ENCODE data around the gene SCGB2B2. TPM values are rescaled to one million over a fixed set of nuclear protein-coding genes. Genes with fewer than 3 reads are reported as not detected.

The SCGB2B2 gene
- total RNA-seq, 1 experiment from 2014 or later: not detected

DNA sequence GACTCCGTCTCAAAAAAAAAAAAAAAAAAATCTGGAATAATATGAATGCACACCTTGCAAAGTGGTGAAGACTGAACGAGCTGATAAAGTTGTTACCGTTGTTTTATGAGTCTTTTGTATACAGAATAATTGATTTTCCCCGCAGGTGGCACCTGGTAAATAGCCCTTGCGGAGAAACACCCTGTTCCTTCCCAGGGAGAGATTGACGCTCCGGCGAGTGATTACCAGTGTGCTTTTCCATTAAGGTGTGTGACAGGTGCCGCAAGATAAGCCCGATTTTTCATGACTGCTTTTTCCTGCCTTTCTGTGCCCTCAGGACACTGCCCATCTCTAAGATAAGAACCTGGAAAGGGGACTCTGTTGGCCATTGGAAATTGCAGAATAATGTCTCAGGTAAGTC lies 1.5 kb upstream of the SCGB2B2 start:
- POLR2A ChIA-PET (ENCODE audit: unreplicated experiment): no interaction called here

GRCh38 chr19:34678085-34678412 lies 1.1 kb upstream of the SCGB2B2 start:
- no peaks in the 10 kb centered on the region for H4K20me1 ChIP-seq (ENCODE audit: low read length)
- no peak for DNase-seq
- CTCF ChIA-PET: no interaction called here
- peak overlapping the region; percentile 97 for H3K9ac ChIP-seq (ENCODE audit: low read length)
- POLR2A ChIA-PET (ENCODE audit: unreplicated experiment): interaction anchor here (0.5 kb wide), 1 partner anchor 52 kb away, joined by 8 read pairs; no protein-coding TSS in a partner anchor
- intact Hi-C loops (cut with micrococcal nuclease): no loop called here
- TSS peak; percentile 35 for BruUV-seq (replicated peaks)
- ATAC-seq: no peak
- no peaks in the 10 kb centered on the region for H3F3A ChIP-seq (ENCODE audit: low read length, unreplicated experiment)
- H3K9me2 ChIP-seq (replicated peaks; ENCODE audit: low read length): no peaks in the 10 kb centered on the region
- H3K27ac ChIP-seq (ENCODE audit: low read length): peak overlapping the region; percentile 81
- no peaks in the 10 kb centered on the region for H3K27me3 ChIP-seq (ENCODE audit: low read length)
- peaks cover 25% of the 10 kb centered on the region for H3K79me2 ChIP-seq (ENCODE audit: low read length)
- H3K4me3 ChIP-seq (ENCODE audit: low read length): peak overlapping the region; percentile 86
- TF ChIP-seq, protein P1, sequence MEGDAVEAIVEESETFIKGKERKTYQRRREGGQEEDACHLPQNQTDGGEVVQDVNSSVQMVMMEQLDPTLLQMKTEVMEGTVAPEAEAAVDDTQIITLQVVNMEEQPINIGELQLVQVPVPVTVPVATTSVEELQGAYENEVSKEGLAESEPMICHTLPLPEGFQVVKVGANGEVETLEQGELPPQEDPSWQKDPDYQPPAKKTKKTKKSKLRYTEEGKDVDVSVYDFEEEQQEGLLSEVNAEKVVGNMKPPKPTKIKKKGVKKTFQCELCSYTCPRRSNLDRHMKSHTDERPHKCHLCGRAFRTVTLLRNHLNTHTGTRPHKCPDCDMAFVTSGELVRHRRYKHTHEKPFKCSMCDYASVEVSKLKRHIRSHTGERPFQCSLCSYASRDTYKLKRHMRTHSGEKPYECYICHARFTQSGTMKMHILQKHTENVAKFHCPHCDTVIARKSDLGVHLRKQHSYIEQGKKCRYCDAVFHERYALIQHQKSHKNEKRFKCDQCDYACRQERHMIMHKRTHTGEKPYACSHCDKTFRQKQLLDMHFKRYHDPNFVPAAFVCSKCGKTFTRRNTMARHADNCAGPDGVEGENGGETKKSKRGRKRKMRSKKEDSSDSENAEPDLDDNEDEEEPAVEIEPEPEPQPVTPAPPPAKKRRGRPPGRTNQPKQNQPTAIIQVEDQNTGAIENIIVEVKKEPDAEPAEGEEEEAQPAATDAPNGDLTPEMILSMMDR (conservative IDR thresholded peaks at IDR 0.05; ENCODE audit: low read depth, low read length): no peak
- no peak for TF ChIP-seq EZH2phosphoT487 (IDR thresholded peaks at IDR 0.05; ENCODE audit: borderline replicate concordance, low read length)
- TF ChIP-seq EZH2 (IDR thresholded peaks at IDR 0.05; ENCODE audit: low read length, unreplicated experiment): no peak
- H3K4me1 ChIP-seq (ENCODE audit: insufficient read depth, low read length): peaks cover 16% of the 10 kb centered on the region
- H3K9me3 ChIP-seq (ENCODE audit: low read length): no peaks in the 10 kb centered on the region
- peak overlapping the region; percentile 96 for H2AFZ ChIP-seq (ENCODE audit: low read length)
- peak overlapping the region; percentile 91 for H3K4me2 ChIP-seq (ENCODE audit: low read length)
- H3K36me3 ChIP-seq (ENCODE audit: low read depth, low read length): peaks cover 37% of the 10 kb centered on the region

More for the DNA sequence above, 1.5 kb upstream of the SCGB2B2 start:
- H3K9ac ChIP-seq (ENCODE audit: low read length): peak overlapping the region; percentile 97
- CTCF ChIA-PET: no interaction called here
- no peaks in the 10 kb centered on the region for H3K27me3 ChIP-seq (ENCODE audit: low read length)
- H3K4me1 ChIP-seq (ENCODE audit: insufficient read depth, low read length): peaks cover 16% of the 10 kb centered on the region
- no peaks in the 10 kb centered on the region for H3F3A ChIP-seq (ENCODE audit: low read length, unreplicated experiment)
- H2AFZ ChIP-seq (ENCODE audit: low read length): no peak overlapping the region
- H4K20me1 ChIP-seq (ENCODE audit: low read length): no peaks in the 10 kb centered on the region
- no peak for DNase-seq
- TF ChIP-seq EZH2 (IDR thresholded peaks at IDR 0.05; ENCODE audit: low read length, unreplicated experiment): no peak
- TF ChIP-seq, protein P1 (conservative IDR thresholded peaks at IDR 0.05; ENCODE audit: low read depth, low read length): no peak
- no peak for TF ChIP-seq EZH2phosphoT487 (IDR thresholded peaks at IDR 0.05; ENCODE audit: borderline replicate concordance, low read length)
- no peak for ATAC-seq
- peaks cover 40% of the 10 kb centered on the region for H3K36me3 ChIP-seq (ENCODE audit: low read depth, low read length)
- peak overlapping the region; percentile 91 for H3K4me2 ChIP-seq (ENCODE audit: low read length)
- BruUV-seq (replicated peaks): no TSS peak
- intact Hi-C loops (cut with micrococcal nuclease): no loop called here
- no peaks in the 10 kb centered on the region for H3K9me3 ChIP-seq (ENCODE audit: low read length)
- no peak overlapping the region for H3K27ac ChIP-seq (ENCODE audit: low read length)
- no peaks in the 10 kb centered on the region for H3K9me2 ChIP-seq (replicated peaks; ENCODE audit: low read length)
- H3K79me2 ChIP-seq (ENCODE audit: low read length): peaks cover 25% of the 10 kb centered on the region
- peak overlapping the region; percentile 86 for H3K4me3 ChIP-seq (ENCODE audit: low read length)

DNA sequence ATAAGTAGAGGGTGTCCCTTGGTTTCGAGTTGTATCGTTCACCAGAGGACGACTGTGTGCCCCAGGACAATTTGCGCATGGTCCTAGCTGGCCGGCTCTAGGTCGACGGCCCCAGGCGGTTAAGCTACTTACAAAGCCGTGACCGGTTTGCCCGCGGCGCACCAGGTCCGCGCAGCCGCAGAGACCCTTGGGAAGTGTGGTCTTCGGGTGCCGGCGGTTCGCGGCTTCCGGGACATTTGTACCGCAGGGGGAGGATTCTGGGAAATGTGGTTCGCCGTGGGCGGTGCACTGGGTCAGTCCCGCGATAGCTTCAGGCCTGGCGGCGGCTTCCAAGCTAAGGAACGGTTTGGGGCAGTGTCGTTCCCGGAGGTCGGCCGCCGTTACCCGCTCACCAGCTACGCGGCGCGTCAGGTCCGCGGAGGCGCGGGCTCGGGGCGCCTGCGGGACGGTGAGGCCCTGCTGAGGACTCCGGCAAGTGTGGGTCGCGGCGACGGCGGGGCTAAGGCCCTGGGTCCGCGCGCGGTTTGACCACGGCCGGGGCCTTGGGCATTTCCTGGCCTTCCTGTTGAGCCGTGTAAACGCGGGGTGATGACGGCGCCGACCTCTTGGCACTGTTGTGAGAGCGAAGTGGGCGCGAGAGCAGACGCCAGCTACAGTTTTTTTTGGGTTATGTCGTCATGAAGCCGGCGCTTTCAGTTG lies 576 bp upstream of the SCGB2B2 start, which contains the start of gene ZNF302:
TSS of gene ZNF302 (plus strand) at position 293 of the 699 bp plus-strand sequence. CDS start 1,127 bp downstream, outside the sequence.
- Histone ChIP-seq H3K4me1 (ENCODE audit: insufficient read depth, low read length) (peaks cover 16% of the 10 kb centered on the region), H3K36me3 (ENCODE audit: low read depth, low read length) (peaks cover 32% of the 10 kb centered on the region), H3K4me2 (ENCODE audit: low read length) (peak within 1 kb of the TSS; percentile 91), H3K79me2 (ENCODE audit: low read length) (peaks cover 25% of the 10 kb centered on the region), H2AFZ (ENCODE audit: low read length) (peak within 1 kb of the TSS; percentile 96), H3K9ac (ENCODE audit: low read length) (peak within 1 kb of the TSS; percentile 97), H3K9me2 (replicated peaks; ENCODE audit: low read length) (no peaks in the 10 kb centered on the region), H4K20me1 (ENCODE audit: low read length) (no peaks in the 10 kb centered on the region), H3K4me3 (ENCODE audit: low read length) (peak within 1 kb of the TSS; percentile 86), H3F3A (ENCODE audit: low read length, unreplicated experiment) (no peaks in the 10 kb centered on the region), H3K9me3 (ENCODE audit: low read length) (no peaks in the 10 kb centered on the region), H3K27ac (ENCODE audit: low read length) (peak within 1 kb of the TSS; percentile 81), H3K27me3 (ENCODE audit: low read length) (no peaks in the 10 kb centered on the region)
- POLR2A ChIA-PET (ENCODE audit: unreplicated experiment): interaction anchor here (0.5 to 1.0 kb wide), 3 partner anchors 14 to 56 kb away, joined by 3 to 8 read pairs (median 5); partner anchors contain the start of gene ZNF181
- BruUV-seq (replicated peaks): no TSS peak
- ATAC-seq: peak; percentile 98
- TF ChIP-seq EZH2phosphoT487 (IDR thresholded peaks at IDR 0.05; ENCODE audit: borderline replicate concordance, low read length): no peak
- no peak for TF ChIP-seq EZH2 (IDR thresholded peaks at IDR 0.05; ENCODE audit: low read length, unreplicated experiment)
- TF ChIP-seq, protein P1 (conservative IDR thresholded peaks at IDR 0.05; ENCODE audit: low read depth, low read length): no peak
- peak; percentile 90 for DNase-seq
- intact Hi-C loops (cut with micrococcal nuclease): loop anchor here (2.0 kb wide), 1 partner anchor 55 kb away; no protein-coding TSS in a partner anchor
- CTCF ChIA-PET: no interaction called here
